Stimulated activated CD8-positive, alpha-beta memory T cell treated with anti-CD3 and anti-CD28 coated beads, Interleukin-2, amount 100 ng/mL, for 48 hours (primary cell): Measurements from ENCODE around the gene PRRT1.
"Not testable (repeated sequence)": the region's sequence is repeated elsewhere in the genome, so short reads cannot be mapped to it uniquely, and the experiment has no call there.

Source experiments
- DNase-seq, 2 donors: peaks; one replicate each; pipeline ENCODE4 v3.0.0-alpha.2; 2020; ENCODE audit warnings: low read depth in 2 of 2

Gene PRRT1

DNA sequence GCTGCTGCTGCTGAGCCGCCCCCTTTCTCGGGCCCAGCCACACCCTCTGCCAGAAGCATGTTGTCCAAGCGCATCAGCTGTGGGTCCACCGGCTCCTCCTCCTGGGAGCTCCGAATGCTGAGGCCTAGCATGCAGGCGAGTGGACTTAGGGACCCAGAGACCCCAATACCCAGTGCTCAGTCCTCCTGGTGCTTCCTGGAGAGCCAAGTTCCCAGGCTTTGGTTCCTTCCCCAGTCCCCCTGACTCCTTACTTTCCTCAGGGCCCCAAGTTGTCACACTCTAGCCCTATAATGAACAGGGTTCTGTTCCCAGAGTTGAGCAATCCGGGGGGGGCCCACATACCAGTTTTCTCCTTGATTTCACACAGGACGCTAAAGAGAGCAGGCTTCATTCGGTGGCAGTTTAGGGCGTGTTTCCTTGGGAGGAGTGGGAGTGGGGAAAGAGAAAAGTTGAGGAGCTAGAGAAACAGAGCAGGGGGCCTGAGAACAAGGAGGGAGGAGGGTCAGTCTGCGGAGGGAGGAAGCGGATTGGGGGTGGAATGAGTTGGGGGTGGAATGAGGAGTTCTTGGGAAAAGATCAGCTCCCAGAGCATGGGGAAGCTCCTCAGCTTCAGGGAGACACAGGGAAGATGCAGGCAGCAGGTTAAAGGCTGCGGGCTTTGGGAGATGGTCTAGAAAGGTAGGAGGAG is 36.8 kb upstream of the PRRT1 start:
- no peak for DNase-seq

DNA sequence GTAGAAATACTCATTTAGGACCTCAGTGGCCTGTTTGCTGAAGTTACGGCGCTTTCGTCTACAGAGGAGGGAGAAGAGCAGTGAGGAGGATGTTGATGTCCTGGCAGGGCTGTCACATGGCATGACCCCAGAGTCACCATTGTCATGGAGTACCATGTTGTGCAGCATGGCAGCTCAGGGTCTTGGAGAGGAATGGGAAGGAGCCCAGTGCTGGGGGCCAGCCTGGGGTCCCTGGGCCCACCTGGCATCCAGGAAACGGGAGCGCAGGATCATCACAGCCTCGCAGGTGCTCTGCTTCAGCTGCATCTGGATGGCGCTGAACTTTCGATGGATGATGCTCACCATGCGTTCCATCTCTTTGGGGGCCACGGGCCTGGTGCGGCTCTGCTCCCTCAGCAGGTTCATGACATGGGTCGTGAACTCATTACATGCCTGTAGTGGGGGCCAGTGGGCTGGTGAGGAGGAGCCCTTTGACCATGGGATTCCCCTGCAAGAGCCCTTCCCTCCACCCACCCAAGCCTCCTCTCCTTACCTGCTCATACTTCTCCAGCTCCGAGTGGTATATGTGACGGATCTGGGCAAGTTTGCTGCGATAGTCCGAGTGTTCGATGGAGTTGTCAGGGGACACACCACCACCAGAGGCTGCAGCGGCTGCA is 36.1 kb upstream of the PRRT1 start:
- DNase-seq = not testable (repeated sequence)

DNA sequence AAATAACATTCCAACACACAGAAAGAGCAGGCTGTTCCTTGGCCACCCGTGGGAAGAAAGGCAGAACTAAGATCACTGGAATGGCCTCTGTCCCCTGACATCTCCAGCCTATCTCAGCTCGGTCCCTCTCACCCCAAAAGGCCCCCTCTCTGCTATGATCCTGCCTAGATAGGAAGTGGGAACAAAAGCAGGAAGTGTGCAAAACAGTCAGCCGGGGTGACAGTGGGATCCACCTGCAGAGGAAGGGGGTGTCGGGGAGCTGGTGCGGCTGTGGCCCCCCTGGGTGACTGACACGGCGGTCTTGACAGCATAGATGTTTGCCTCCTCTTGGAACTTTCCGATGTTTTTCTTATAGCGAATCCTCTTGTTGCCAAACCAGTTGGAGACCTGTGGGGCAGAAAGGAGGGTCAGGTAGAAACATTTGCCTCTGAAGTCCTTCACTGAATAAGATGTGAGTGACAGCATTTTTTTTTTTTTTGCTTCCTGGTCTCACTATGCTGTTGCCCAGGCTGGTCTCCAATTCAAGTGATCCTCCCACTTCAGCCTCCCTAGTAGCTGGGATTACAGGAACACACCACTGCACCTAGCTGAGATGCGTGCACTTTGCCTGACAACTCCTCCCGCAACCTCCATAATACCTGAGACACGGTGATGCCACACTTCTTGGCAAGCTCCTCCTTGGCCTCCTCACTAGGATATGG is 35.4 kb upstream of the PRRT1 start:
- no peak for DNase-seq

DNA sequence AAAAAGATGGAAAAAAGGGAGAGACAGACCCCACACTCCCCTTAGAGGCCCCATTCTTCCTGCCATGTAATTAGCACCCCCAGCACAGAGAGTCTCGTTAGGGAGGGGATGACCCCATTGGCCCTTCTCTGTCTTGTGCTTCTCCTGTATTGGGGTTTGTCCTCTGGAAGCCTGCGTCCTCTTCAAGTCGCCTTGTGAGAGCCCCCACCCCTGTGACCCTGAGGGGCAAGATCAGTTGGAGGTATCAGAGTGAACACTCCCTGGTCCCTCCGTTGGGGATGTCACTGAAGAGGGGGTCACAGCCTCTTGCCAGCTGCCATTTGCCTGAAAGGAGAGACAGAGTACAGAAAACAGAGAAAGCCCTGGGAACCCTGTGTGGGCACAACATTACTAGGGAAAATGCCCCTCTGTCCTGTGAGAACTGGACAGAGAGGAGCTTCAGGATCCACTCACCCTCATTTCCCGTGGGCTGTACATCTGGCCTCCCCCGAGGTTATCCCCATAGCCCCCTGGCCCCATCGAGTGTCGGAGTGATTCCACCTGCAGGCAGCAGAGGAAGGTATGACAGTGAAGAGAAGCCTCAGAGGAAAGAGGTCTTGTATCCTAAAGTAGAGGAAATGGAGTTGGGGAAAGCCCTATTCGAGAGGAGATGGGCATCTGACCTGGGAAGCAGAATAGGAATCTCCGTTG is 34.6 kb upstream of the PRRT1 start:
- DNase-seq = not testable (repeated sequence)

DNA sequence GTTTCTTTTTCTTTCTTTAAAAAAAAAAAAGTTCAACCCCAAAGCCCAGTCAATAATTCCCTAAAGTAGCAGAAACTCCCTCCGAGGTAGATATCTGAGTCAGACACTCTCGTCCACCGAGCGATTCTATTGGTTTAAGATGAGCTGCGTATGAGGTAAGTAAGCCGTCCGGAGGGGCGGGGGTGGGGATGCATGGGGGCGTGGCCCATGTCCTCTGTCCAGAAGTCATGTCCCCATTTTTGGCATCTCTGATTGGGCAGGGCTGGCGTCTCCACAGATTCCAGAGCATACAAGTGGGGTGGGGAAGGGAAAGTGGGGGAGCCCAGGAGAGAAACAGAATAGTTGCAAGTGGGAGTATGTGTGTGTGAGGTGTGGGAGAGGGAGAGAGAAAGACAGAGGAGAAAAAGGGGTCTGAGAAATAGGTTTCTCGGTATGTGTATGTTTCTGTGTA is 34.0 kb upstream of the PRRT1 start:
- peak; percentile 37 to 59 for DNase-seq

DNA sequence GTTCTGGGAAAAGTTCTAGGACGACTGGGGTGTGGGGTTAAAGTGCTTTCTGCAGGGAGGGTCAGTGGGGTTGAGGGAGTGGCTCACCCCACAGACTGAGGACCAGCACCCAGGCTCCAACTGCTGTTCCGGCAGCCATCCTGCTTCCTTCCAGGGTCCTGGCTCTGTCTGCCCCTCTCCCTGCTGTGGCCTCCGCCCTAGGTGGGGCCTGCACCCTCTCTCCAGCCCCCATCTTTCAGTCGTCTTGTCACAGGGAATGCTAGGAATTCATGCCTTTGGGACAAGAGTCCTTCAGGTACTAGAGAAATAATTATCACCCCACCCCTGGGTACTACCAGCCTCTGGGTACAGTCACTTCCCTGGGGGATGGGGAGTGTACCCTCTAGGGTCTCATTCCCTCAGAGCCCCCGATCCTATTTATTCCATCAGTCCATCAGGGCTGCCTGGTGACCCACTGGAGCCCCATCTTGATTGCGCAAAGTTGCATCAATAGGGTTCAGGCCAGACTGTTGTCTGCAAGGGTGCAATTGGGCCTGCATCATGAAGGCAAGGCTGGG is 32.4 kb upstream of the PRRT1 start, which contains the start of gene AGER:
TSS of gene AGER (minus strand) at position 170 of the 557 bp plus-strand sequence. CDS start at position 139, 31 bp downstream.
- DNase-seq = no peak

DNA sequence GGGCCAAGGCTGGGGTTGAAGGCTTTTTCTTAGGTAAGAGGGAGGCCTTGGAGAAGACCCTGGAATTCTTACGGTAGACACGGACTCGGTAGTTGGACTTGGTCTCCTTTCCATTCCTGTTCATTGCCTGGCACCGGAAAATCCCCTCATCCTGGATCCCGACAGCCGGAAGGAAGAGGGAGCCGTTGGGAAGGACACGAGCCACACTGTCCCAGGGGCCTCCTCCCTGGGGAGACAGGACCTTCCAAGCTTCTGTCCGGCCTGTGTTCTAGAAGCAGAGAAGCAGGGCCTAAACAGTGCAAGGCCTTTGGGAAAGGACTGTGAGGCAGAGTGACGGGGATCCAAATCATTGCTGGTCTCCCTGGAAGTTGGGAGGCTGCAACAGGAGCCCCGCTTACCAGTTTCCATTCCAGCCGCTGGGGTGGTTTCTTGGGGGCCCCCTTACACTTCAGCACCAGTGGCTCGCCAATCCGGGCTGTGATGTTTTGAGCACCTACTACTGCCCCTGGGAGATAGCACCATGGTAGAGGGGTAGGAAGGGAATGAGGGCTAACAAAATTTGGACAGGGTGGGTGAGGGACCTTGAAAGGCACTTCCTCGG is 31.8 kb upstream of the PRRT1 start:
- DNase-seq = no peak

DNA sequence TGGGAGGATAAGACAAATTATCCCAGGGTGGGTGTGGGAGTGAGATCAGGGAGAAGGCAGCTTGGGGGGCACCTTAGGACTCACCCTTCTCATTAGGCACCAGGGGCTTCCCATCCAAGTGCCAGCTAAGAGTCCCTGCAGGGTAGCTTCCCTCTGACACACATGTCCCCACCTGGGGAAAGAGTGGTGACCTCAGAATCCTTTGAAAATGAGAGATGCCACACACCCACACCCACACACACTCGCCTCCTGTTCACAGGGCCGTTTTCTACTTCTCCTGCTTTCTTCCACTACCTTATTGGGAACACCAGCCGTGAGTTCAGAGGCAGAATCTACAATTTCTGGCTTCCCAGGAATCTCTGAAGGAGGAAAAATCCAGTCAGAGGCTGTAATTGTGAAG is 31.3 kb upstream of the PRRT1 start:
- DNase-seq = no peak

DNA sequence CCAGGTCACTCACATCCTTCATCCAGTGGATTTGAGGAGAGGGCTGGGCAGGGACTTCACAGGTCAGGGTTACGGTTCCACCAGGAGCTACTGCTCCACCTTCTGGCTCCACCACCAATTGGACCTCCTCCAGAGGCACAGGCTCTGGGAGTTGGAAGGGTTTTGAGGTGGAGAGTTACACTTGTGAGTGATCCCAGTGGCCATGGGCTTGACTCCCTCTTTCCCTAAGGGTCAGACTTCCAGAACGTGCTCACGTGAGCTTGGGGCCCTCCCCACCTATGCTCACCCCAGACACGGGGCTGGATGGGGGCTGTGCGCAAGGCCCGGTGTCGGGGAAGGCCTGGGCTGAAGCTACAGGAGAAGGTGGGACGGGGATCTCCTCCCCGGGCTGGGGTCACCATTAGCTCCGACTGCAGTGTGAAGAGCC is 30.8 kb upstream of the PRRT1 start:
- DNase-seq = no peak

DNA sequence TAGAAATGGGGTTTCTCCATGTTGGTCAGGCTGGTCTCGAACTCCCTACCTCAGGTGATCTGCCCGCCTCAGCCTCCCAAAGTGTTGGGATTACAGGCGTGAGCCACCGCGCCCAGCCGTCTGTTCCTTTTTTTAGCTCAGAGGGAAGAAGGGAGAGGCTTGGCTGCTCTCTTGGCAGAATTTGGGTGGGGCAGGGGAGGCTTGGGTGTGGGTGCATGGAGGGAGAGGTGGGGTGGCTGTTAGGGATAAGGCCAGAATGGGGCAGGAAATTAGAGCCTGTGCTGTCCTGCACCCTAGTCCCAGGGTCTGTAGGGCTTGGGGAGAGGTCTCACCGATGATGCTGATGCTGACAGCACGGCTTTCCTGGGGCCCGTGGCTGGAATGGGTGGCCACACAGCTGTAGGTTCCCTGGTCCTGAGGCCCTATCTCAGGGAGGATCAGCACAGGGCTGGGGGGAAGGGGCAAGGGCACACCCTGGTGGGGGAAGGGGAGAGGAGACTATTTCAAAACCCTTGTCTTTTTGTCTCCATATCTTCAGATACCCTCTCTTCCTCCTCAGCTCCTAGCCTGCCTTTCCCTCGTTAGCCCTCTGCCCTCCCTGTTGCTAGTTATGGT is 30.3 kb upstream of the PRRT1 start:
- DNase-seq = no peak

DNA sequence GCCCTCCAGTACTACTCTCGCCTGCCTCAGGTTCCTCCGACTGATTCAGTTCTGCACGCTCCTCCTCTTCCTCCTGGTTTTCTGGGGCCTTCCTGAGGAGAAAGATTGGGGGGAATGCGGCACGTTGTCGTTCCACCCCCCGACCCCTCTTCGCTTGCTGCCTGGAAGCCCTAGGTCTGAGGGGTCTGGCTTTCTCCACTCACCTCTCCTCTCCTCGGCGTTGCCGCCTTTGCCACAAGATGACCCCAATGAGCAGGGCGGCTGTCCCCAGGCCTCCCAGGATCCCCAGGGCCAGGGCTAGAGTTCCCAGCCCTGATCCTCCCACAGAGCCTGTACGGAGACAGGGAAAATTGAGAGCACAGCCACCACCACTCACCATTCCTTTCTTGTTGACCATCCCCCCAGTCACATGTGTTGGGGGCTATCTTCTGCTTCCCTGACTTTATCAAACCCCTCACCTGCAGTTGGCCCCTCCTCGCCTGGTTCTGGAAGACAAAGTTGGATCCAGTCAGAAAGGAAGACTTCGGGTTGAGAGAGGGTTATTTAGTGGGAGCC is 29.5 kb upstream of the PRRT1 start:
- no peak for DNase-seq

DNA sequence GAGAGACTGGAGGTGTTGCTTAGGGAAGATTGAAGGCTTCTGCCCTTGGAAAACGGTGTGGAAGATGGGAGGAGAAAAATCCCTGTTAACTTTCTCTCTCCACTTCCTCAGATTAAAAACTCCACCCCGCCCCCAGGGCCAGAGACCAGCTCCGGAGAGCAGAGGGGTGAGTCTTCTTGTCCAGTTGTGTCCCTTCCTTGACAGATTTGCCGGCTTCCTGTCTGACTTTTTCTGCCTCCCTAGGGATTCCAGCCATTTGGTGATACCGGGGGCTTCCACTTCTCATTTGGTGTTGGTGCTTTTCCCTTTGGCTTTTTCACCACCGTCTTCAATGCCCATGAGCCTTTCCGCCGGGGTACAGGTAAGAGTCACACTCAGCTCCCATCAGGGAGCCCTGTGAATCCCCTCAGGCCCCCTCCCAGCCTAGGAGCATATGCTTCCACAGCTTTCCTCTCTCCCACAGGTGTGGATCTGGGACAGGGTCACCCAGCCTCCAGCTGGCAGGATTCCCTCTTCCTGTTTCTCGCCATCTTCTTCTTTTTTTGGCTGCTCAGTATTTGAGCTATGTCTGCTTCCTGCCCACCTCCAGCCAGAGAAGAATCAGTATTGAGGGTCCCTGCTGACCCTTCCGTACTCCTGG is 28.1 kb upstream of the PRRT1 start:
- DNase-seq = no peak

DNA sequence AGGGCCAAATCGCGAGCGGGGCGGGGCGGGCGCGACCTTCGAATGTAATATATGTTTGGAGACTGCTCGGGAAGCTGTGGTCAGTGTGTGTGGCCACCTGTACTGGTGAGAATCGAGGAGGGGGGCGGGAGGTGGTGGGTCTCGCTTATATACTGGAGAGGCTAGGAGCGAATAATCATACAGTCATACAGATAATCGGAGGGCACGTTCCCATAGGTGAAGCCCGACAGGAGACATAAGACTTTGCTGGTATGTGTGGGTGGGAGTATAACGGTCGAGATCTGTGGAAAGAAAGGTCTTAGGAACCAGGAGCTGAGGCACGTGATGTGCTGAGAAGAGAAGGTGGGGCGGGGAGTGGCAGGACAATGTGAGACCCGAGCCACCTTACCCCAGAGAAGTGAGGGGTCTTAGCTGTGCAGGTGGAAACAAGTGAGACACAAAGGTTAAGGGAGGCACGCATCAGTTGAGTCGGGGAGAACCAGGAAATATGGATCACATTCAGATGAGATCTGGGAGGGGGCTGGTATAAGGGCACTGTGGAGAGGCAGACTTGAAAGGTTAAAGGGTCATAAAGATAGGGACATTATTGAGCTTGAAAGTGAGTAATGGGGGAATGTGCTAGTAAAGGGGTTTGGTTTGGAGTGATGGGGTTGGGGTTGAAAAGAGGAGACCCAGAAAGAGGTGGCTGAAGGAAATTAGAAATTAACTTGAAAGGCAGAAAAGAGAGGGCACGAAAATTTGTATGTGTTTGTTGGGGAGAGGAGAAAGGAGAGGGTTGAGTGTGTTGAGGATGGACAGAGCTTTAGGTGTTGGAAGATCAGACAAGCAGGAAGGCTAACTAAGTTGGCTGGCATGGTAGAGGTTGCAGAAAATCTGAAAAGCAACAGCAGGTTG is 27.1 kb upstream of the PRRT1 start:
- DNase-seq = no peak

DNA sequence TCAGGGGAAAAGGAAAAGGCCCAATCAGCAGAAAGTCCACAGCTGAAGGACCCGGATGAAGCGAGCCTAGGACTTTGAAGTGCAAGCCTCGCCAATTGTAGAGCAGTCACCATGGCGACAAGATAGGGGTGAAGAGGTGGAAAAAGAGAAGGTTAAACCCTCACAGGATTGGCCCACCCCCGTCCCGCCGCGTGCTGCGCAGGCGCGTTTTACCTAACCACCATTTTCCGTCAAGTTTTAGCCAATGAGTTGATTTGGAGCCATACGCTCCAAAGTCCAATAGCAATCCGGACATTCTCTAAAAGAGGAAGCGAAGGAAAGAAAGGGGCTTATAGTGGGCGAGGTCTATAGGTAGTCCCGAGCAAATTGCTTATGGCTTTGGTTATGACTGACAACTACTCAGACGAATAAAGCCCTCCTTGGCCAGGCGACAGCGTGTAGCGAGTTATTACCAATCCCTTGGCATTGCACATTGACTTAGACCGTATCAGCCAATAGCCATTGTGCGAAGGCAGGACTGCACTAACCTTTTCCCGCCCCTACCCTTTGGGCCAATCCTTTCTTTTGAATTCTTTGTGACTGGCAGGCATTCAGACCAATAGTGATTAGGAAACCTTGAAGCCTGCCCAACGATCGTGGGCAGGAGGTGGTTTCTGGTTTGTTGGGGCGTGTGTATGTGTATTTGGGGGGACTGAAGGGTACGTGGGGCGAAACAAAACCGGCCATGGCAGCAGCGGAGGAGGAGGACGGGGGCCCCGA is 26.2 kb upstream of the PRRT1 start, which contains the start of gene RNF5:
TSS of gene RNF5 (plus strand) at position 618 of the 759 bp plus-strand sequence. CDS start at position 725, 107 bp downstream.
- peak; percentile 75 to 84 for DNase-seq

DNA sequence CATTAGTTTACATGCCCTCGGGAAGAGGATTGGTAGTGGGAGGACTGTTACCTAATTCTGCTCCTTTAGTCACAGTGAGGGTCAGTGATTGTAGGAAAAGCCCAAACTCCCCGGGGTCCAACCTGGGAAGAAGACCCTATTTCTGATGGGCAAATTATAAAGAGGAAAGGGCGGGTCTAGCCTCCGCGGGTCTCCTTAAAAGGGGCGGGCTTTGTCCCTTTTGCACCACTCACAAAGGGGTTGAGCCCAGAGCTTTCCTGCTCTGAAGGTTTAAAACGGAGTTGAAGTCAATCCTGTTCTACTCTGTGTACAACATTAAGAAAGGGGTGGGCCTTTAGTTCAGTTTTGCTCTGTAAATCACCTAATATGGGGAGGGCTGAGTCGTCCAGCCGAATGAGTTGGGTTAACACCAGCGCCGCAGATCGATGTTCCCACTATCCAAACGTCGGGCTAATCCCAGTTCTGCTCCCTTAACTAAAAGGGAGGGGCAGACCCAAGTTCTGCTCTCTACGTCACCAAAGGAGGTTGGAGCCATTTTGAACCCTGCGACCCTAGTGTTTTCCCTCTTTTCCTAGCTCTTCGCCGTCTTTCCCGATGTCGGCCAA is 25.5 kb upstream of the PRRT1 start:
- DNase-seq = no peak

DNA sequence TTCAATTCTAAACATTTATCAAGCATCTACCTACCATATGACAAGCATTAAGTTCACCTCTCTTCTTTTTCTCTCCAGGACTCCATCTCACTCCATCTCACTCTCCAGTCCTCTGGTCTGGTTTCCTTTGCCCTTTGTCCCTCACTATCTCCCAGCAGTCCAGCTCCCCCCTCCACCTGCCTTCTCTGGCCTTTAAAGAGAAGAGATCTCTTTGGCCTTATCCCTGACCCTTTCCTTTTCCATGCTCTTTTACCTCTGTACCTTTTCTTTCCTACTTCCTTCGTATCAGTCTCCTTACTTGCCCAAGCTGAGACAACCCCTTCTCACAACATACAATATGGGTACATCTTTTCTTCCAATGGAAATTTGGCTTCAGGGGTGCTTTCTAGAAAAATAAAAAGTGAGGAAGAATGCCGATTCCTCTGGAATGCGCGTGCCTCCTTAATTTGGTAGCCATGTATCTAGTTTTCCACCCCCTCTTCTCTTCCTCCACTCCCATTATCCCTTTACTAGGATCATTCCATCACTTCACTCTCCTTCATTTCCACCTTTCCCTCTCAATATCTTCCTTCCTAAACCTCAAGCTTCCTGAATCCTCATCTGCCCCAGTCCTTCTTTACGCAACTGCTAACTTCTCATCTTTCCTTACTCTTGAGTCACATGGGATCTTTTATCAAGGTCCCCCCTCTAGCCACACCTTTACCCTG is 24.9 kb upstream of the PRRT1 start:
- DNase-seq = no peak
